TTC549 (cell line): ENCODE results near the gene TMEM181.

Source experiments
- FAIRE-seq: peaks from 2 replicates; lab custom pipeline; 2012; peaks lifted over from hg19 to GRCh38; lab: Jason Lieb, UNC

Gene TMEM181

DNA sequence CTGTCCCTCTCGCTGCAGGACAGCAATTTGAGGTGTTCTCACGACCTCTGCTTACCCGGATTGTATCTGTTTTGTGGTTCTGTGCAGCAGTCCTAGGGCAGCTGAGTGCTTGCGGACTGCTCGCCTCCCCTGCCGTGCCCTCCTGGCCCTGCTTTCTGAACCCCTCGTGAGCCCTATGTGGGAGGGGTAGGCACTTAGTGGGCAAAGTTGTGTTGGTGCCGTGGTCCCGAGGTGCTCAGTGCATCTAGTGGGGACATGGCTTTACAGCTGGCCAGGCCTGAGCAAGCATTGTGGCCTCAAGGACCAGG lies 5.2 kb downstream of the TMEM181 start:
- FAIRE-seq = no peak

DNA sequence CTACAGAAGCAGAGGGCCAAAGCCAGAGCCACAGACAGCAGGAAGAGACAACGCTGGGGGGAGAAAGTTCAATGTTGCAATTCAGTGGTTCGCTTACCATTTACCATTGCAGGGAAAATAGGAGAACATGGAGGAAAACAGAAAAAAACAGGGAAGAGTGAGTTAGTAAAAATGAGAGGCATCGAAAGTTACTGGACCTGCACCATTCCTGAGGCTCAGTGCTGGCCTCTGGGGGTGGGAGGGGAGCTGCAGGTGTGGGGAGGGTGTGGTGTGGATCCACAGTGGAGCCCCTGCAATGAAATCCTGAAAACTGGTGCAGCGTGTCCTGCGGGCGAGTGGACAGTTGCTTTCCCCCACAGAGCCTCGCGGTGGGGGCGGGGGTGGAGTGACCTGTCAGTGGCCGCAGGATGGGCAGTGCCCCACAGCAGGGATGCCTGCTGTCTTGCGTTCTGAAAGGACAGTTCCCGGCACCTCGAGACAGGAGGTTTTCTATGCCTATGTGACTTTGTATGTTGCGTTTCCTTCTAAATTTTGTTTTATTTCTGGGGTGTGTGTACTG lies 5.7 kb downstream of the TMEM181 start:
- FAIRE-seq = no peak

DNA sequence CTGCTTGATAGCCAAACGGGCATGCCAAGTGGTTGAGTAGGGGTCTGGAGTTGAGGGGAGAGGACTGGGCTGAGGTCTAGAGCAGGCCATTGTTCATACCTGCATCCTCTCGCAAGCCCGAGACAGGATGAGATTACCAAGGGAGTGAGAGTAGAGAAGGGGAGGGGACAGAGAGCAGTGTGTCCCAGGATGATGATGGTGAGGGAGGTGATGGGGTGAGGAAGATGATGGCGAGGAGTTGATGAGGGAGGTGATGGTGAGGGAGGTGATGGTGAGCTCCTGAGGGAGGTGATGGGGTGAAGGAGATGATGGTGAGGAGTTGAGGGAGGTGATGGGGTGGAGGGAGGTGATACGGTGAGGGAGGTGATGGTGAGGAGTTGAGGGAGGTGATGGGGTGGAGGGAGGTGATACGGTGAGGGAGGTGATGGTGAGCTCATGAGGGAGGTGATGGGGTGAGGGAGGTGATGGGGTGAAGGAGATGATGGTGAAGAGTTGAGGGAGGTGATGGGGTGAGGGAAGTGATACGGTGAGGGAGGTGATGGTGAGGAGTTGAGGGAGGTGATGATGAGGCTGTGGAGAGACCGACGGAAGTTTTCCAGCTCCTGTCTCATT lies 6.4 kb downstream of the TMEM181 start:
- FAIRE-seq = no peak

DNA sequence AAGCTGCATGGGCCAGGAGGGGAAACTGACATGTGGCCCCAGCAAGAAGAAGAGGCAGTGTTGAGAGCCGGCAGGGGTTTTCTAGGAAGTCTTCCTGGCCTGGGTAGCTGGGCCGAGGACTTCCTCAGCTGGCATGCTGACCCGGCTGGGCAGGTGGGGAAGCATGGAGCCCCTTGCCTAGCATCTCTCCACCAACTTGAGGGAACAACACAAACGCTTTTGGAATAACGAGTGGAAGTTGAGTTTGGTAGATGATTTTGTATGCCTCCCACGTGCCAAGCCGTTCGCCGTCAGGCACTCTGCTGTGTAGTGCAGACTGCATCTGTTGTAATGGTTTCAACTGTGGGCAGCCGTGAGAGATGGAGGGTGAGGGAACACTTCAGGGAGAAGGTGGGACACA lies 7.3 kb downstream of the TMEM181 start:
- no peak for FAIRE-seq

DNA sequence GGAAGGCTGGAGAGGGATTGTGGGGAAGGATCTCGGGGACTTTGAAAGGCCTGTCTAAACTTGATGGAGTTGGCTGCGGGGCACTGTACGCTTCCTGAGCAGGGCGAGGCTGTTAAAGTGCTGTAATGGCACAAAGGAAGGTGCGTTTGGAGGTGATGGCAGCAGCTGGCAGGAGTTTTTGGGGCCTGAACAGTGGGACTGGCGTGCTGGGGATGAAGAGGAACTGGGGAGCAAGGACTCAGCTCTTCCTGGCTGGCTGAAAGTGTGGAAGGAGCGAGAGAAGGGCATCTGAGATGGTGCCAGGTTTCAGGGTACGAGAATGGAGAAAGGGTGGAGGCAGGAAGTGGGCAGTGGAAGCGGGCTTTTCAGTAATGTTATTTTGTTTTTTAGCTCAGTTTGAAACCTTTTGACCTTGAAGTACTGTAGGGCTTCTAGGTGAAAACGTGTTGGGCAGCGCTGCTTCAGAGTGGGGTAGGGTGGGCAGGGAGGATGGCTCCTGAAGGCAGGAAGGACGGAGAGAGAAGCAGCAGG lies 8.0 kb downstream of the TMEM181 start:
- no peak for FAIRE-seq

DNA sequence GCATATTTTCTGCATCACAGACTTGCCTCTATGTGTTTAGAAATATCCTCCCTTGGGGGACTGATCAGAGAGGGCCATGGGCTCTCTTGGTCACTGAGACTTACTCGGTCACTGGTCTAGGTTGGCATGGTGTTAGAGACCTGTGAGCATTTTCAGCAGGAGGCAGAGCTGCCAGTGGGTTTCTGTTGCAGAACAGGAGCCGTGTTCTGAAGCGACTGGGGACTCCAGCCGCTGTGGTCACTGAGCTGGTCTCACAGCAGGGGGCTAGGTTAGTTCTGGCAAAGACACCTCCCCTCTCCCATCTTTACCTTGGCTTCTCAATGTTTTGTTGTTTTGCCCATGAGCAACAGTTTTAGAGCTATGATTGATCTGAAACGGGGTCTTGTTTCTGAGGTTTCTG lies 8.7 kb downstream of the TMEM181 start:
- no peak for FAIRE-seq

DNA sequence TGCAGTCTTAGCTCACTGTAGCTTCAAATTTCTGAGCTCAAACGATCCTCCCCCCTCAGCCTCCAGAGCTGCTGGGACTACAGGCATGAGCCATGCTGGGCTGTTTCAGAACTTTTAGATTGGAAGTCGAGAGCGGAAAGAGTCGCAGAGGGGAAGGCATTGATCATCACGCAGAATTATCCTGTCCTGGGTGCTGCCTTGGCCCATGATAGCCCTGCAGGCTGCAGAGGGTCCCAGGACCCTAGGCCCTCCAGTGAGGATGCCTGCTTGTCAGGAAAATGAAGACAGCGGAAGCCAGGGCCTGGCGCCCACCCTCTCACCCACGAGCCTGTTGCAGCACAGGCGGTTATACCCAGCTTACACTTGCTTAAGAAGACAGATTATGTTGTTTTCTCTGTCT lies 9.1 kb downstream of the TMEM181 start:
- no peak for FAIRE-seq

DNA sequence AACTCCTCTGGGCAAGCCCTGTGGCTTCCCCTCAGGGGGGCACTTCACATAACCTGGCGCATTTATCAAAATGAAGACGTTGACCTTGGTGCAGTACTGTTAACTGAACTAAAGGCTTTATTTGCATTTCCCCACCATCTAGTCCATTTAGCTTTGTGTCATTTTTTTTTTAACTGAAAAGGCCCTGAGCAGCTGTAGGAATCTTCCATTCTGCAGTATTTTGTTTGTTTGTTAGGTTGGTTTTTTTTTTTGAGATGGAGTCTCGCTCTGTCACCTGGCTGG lies 10.7 kb downstream of the TMEM181 start:
- no peak for FAIRE-seq

DNA sequence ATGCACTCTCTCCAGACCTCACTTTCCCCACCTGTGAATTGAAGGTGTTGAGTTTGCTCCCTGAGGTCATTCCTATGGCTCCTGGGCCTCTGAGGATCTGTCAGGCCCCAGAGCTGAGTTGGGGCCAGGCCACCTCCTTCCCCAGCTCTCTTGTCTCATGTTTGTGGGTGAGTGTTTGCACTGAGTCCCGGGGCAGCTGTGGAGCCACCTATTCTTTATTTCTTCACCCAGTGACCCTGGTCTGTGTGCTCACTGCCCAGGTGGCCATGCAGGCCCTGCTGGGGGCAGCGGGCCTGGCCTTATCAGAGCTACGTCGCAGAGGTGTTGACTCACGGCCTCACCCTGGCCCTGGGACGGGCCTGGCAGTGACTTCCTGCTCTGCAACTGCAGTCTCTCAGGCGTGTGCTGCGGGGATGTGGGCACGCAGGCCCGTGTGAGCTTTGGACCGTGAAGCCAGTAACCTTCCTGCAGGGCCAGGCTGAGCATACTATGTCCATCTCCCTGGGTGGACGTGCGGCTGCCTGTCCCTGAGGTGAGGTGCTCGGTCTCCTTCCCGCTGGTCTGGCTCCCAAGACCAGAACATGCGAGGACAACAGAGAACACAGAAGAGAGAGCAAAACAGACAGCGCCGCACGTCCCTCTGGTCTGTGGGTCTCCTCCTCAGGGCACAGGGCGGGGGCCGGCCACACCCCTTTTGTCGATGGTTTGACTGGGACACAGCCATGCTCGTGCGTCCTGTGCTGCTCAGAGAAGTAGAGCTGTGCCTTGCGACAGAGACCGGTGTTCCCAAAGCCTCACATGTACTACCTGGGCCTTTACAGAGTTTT lies 12.1 kb downstream of the TMEM181 start:
- FAIRE-seq = no peak

DNA sequence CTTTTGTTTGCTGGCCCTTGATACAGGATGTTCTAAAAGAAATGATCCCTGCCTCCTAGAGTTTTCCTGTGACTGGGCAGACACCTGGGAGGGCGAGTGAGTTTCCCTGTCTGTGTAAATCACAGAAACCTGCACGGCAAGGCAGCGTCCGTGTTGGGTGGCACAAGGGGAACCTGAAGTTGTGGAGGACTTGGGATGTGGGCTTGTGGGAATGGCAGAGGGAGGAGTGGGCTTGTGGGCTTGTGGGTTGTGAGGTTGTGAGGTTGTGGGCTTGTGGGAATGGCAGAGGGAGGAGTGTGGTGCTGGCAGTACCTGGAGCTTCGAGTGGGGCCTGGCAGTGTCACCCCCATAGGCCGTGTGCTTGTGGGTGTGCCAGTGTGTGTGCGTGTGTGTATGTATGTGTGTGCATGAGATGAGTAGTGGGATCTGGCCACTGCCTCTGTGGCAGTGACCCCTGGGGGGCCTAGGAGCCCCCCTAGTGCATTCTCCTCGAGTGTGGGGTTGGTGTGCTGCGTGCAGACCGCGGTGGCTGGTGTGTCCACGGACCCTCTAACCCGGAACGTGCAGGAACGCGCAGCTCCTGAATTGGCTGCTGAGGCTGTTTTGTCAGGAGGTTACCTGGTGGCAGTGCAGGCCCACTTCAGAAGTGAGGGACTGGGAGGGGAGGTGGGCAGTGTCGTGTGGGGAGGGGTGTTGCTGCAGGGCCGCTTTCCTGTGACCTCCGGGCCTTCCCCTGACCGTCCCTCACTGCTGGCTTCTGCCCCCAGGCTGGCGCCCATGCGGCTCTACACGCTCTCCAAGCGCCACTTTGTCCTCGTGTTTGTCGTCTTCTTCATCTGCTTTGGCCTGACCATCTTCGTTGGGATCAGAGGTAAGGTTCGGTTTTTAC lies 13.0 kb downstream of the TMEM181 start:
- no peak for FAIRE-seq

DNA sequence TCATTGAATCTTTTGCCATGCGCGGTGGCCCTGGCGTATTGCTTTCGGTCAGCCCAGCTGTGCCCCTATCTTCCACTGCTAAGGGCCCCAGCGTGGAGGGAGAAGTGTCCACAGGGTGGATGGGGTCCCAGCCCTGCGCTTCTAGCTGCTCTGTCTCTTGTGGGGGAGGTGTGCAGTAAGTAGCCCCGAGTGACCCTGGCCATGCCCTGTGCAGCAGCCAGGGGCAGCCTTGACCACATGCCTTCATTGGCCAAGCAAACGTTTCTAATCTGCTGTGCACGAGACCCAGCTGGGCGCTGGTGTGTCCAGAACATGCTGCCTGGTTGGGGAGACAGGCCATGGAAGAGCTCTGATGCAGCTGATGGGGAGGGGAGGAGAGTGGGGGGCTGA lies 13.6 kb downstream of the TMEM181 start:
- FAIRE-seq = no peak

DNA sequence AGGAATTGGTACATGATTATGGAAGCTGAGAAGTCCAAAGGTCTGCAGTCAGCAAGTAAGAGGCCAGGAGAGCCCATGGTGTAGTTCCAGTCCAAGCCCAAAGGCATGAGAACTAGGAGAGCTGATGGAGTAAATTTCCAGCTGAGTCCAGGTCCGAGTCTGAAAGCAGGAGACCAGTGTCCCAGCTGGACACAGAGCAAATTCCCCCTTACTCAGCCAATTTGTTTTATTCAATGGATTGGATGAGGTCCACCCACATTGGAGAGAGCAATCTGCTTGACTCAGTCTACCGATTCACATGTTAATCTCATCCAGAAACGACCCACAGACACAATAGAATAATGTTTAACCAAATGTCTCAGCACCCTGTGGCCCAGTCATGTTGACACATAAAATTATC lies 14.9 kb downstream of the TMEM181 start:
- FAIRE-seq = no peak

DNA sequence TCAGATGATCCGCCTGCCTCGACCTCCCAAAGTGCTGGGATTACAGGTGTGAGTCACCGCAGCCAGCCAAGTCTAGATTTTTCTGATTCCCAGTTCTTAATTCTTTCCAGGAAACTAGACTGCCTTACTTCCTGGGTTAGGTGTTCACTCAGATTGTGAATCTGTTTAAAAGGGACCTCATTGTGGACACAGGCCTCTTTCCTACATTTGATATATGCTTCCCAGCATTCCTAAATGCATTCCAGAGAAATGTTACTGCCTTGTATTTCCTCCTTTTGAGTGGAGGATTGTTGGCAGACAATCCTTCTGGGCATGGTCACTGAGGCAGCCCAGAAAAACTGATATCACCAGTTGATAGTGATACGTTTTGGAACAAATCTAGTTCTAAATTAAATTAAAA lies 15.7 kb downstream of the TMEM181 start:
- no peak for FAIRE-seq

DNA sequence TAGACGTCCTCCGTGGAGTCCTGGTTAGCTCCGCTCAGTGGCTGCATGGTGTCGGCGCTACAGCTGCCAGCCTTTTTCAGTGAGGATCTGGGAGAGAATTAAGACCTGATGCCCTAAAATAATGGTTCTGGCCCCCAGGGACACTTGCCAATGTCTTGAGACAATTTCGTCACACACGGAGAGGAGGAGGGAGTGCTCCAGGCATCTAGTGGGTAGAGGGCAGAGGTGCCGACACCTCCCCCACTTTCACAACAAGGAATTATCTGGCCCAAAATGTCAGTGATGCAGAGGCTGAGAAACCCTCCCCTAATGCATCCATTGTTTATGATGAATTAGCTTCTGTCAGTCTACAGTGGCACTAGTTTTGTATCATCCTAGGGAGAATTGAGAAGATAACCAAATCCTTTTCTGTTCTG lies 24.4 kb downstream of the TMEM181 start:
- FAIRE-seq = no peak

DNA sequence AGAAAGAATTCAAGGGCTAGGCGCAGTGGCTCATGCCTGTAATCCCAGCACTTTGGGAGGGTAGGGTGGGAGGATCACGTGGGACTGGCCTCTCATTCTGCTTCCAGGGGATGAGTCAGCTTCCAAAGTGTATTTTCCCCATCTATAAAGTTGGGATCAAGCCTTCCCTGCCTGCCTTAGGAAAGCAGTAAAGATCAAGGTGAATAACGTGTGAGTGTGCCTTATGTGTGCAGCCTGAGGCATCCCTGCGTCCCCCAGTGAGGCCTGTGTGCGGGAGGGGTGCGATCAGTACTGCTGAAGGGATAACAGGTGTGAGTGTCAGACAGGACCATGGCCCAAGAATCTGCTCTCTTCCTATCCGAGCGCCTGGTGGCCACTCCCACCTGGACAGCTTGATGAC lies 26.8 kb downstream of the TMEM181 start:
- FAIRE-seq = no peak

DNA sequence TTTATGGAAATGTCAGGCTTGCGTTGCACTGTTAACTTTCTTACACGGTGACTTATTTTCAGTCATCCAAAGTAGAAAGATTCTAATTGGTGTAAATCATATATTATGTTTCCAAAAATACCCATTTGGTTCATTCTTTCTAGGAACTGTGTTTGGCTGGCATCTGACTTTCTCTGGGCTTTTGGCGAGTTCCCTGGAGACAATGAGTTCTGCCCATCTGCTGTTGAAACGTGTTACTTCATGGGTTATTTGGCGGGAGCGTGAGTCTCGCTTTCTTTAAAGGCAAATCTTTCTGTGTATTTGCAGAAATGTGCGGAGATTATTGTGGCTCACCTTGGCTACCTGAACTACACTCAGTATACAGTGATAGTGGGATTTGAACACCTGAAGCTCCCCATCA lies 29.5 kb downstream of the TMEM181 start:
- no peak for FAIRE-seq

DNA sequence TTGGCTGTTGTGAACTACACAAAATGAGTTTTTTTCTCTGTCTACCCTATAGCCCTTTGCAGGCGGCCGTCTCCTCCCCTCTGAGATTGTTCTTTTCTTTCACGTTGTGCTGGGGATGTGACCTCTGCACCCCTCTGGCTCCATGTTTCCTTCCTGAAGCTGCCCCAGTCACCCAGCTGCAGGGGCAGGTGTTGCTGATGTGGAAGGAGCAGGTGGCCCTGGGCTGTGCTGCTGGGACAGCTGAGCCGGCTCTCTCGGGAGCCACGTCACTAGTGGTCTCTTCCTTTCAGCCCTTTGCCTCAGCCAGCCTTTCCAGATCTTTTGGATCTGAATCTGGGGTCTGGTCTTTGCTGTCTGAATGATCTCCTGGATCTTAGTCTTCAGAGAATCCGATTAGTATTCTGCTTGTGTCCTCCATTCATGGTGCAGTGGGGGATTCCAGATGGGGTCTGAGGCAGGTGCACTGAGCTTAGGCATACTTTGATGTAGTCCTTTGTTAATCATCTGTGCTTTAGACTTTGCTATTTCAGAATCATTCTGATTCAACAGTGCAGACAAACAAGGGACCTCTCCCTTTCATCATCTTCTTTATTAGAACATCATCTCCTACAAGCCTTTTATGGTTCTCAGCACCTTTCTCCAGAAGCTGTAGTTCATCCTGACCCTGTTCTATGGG lies 31.4 kb downstream of the TMEM181 start:
- no peak for FAIRE-seq

DNA sequence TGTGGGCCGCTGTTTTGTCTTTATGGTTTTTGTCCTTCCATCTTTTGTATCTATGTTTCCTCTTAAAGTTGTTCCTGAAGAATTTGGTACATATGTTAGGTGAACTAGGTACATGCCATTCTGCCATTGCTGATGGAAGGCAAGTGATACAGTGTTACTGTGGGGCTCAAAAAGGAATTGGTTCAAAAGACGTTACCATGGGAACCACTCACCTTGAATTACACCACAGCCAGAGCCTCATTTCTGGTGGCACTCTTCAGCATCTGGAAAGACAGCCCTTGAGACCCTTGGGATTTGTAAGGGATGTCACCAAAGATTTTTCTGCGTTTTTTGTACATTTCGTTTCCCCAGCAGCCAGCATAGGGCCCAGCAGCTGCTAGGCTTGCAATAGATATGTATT lies 31.9 kb downstream of the TMEM181 start:
- no peak for FAIRE-seq

DNA sequence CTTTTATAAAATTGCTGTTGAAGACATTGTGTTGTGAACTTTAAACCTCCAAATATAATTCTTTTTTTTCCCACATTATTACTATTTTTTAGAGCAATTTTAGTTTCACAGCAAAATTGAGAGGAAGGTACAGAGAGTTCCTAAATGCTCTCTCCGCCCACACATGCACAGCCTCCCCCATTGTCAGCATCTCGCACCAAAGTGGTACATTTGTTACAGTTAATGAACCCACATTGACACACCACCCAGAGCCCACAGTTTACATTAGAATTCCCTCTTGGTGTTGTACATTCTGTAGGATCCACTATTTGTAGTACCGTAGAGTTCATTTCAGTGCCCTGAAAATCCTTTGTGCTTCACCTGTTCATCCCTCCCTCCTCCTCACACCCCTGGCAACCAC lies 33.8 kb downstream of the TMEM181 start:
- FAIRE-seq = no peak

DNA sequence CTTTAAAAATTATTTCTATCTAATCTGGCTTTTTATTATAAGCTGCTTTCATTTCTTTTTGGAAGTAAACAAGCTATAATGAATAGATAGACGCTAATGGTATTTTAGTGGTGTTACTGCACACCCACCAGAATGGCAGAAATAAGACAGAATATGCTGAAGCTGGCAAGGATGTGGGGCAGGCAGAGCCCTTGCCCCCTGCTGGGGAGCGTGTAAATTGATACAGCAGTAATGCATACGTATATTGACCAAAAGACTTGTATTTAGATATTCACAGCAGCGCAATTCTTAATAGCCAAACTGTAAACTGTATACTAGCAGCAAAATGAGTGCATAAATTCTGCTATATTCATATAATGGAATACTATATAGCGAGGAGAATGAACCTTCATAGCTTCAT lies 35.3 kb downstream of the TMEM181 start:
- no peak for FAIRE-seq

DNA sequence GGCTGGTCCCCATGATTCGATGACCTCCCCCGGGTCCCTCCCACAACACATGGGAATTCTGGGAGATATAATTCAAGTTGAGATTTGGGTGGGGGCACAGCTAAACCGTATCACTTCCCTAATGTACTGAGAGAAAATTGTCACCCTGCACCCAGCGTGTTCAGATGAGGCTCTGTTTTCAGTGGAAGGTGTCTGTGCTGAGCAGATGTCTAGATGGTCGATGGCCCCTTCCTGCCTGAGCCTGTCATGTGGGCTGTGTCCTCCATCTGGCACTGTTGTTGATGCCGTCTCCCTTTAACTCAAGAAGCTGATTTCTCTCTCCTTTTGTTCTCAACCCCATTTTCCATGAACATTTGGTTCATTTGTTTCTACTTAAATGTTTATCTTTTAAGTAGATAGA lies 37.0 kb downstream of the TMEM181 start:
- FAIRE-seq = no peak

DNA sequence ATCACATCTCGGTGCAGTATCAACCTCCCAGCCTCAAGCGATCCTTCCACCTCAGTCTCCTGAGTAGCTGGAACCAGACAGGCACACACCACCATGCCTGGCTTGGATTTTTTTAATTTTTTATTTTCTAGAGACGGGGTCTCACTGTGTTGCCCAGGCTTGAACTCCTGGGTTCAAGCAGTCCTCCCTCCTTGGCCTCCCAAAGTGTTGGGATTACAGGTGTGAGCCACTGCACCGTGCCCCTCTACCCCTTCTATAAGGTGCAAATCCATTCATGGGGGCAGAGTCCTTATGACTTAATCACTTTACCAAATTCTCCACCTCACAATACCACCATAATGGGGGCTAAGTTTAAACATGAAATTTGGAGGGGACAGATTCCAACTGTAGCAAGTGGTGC lies 37.7 kb downstream of the TMEM181 start:
- no peak for FAIRE-seq

DNA sequence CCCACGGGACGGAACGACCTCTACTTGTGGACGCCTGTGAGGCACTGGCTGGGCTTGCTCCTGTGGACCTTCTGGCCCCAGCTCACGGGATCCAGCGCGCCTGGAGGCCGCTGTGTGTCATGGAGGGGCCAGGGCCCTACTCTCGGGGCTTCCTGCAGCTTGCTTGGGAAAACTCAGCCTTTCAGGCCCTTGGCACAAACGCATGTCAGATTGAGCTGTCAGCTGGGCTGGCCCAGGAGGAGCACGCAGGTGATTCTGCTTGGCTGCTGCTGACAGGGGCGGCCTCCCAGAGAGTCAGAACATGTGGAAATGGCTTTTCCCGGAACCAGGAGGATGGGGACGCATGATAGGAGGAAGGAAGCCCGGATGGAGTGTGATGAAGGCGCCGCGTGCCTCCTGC lies 39.7 kb downstream of the TMEM181 start:
- no peak for FAIRE-seq
